Adrenal gland (tissue), 5 donors: ENCODE results near the gene CGNL1.

ENCODE experiments used
- CTCF ChIP-seq, 6 experiments: fragments of 450-650 bp in 4 of 6; fragments of 200-600 bp in 2 of 6; sonication (generic) in 1 of 6; IDR thresholded peaks; 1 replicate in 5 of 6; 2 replicates in 1 of 6; pipeline versions ENCODE4 v1.5.1 to v1.8.0; 2016 to 2021; ENCODE audit warnings: antibody characterized with exemption in 6 of 6, mild to moderate bottlenecking in 2 of 6, moderate library complexity in 1 of 6
- POLR2A ChIP-seq, 2 donors: fragments of 450-650 bp; IDR thresholded peaks; one replicate each; pipeline ENCODE4 v1.6.1; 2017; ENCODE audit warnings: antibody characterized with exemption in 2 of 2, mild to moderate bottlenecking in 2 of 2, moderate library complexity in 1 of 2
- donor health status: DM: no; HTN: no; CAD: no.

- TF ChIP-seq CTCF (IDR thresholded peaks at IDR 0.05) (no peak), POLR2A (IDR thresholded peaks at IDR 0.05) (no peak)
Observed at GRCh38 chr15:57437564-57437963, 61.3 kb downstream of the CGNL1 start.
